Measurements from ENCODE around the gene GAS7. TPM values are rescaled to one million over a fixed set of nuclear protein-coding genes. Genes with fewer than 3 reads are reported as not detected.

GAS7 gene
- total and polyA plus RNA-seq, 7 donors: 1.4 to 16.9 (median 7.0) TPM

GRCh38 chr17:10156599-10156947, 41.8 kb downstream of the GAS7 start:
- no peak overlapping the region for H3K4me3 ChIP-seq
- H3K4me1 ChIP-seq: no peaks in the 10 kb centered on the region
- ATAC-seq: no peak
- H3K27me3 ChIP-seq (ENCODE audit: insufficient read depth in 3 of 3, low read length in 2 of 3): no peaks in the 10 kb centered on the region
- no peaks in the 10 kb centered on the region for H3K9me3 ChIP-seq
- no peaks in the 10 kb centered on the region for H3K36me3 ChIP-seq (ENCODE audit: insufficient read depth in 1 of 2, low read depth in 1 of 2)
- TF ChIP-seq CTCF (IDR thresholded peaks at IDR 0.05): no peak
- intact Hi-C loops (cut with DNase I): no loop called here
- DNase-seq: no peak
- WGBS, 3 donors: 75 to 89% (median 85%) methylated on average over 4 of the region's 4 CpGs
- H3K27ac ChIP-seq: no peak overlapping the region

- Histone ChIP-seq H3K4me1 (no peaks in the 10 kb centered on the region), H3K4me3 (no peak overlapping the region), H3K27ac (no peak overlapping the region), H3K9me3 (no peaks in the 10 kb centered on the region), H3K36me3 (ENCODE audit: insufficient read depth in 1 of 2, low read depth in 1 of 2) (no peaks in the 10 kb centered on the region), H3K27me3 (ENCODE audit: insufficient read depth in 3 of 3, low read length in 2 of 3) (no peaks in the 10 kb centered on the region)
- 81 to 88% (median 82%) methylated on average over 4 of the region's 4 CpGs for WGBS, 3 donors
- intact Hi-C loops (cut with DNase I): no loop called here
- ATAC-seq: no peak
- no peak for TF ChIP-seq CTCF (IDR thresholded peaks at IDR 0.05)
- no peak for DNase-seq
These were observed 42.4 kb downstream of the GAS7 start for GRCh38 chr17:10156077-10156435.

GRCh38 chr17:10155371-10156076, 42.9 kb downstream of the GAS7 start:
- Histone ChIP-seq H3K4me3 (no peak overlapping the region), H3K36me3 (ENCODE audit: insufficient read depth in 1 of 2, low read depth in 1 of 2) (no peaks in the 10 kb centered on the region), H3K27ac (no peak overlapping the region), H3K9me3 (no peaks in the 10 kb centered on the region), H3K4me1 (no peaks in the 10 kb centered on the region), H3K27me3 (ENCODE audit: insufficient read depth in 3 of 3, low read length in 2 of 3) (no peaks in the 10 kb centered on the region)
- intact Hi-C loops (cut with DNase I): no loop called here
- no peak for ATAC-seq
- 63 to 66% (median 66%) methylated on average over 8 of the region's 8 CpGs for WGBS, 3 donors
- no peak for TF ChIP-seq CTCF (IDR thresholded peaks at IDR 0.05)
- DNase-seq: no peak

GRCh38 chr17:10151667-10152496, 46.5 kb downstream of the GAS7 start:
- Histone ChIP-seq H3K27me3 (ENCODE audit: insufficient read depth in 3 of 3, low read length in 2 of 3) (no peaks in the 10 kb centered on the region), H3K27ac (no peak overlapping the region), H3K4me1 (no peaks in the 10 kb centered on the region), H3K36me3 (ENCODE audit: insufficient read depth in 1 of 2, low read depth in 1 of 2) (no peaks in the 10 kb centered on the region), H3K9me3 (no peaks in the 10 kb centered on the region), H3K4me3 (no peak overlapping the region)
- no peak for TF ChIP-seq CTCF (IDR thresholded peaks at IDR 0.05)
- DNase-seq: no peak
- peak in 2 of 4 donors; percentile 35 to 36 for ATAC-seq
- WGBS, 3 donors: 66 to 82% (median 68%) methylated on average over 12 of the region's 12 CpGs
- intact Hi-C loops (cut with DNase I): no loop called here

Measured in psoas muscle (tissue), 8 donors.